SU-DHL-6 (cell line): ENCODE measurements around the gene KDM5B.

Experiments used
- CTCF ChIP-seq: fragments of 200-600 bp; sonication (generic); IDR thresholded peaks from one replicate; pipeline ENCODE4 v1.5.1; 2017; ENCODE audit warnings: antibody characterized with exemption, mild to moderate bottlenecking, low read length, moderate library complexity; ENCODE audit not compliant: insufficient read depth, poor library complexity, severe bottlenecking
- EZH2phosphoT487 ChIP-seq: fragments of 200-600 bp; sonication (generic), shearing (Covaris generic); conservative IDR thresholded peaks from 2 replicates; pipeline ENCODE4 v1.6.1; 2018; ENCODE audit warnings: mild to moderate bottlenecking, antibody characterized with exemption, low read length, moderate library complexity, mixed read lengths

GRCh38 chr1:202791077-202791747 is 17.0 kb downstream of the KDM5B start:
- TF ChIP-seq CTCF: no peak
- TF ChIP-seq EZH2phosphoT487: no peak
